ENCODE measurements around the gene HMGB3.

DNA sequence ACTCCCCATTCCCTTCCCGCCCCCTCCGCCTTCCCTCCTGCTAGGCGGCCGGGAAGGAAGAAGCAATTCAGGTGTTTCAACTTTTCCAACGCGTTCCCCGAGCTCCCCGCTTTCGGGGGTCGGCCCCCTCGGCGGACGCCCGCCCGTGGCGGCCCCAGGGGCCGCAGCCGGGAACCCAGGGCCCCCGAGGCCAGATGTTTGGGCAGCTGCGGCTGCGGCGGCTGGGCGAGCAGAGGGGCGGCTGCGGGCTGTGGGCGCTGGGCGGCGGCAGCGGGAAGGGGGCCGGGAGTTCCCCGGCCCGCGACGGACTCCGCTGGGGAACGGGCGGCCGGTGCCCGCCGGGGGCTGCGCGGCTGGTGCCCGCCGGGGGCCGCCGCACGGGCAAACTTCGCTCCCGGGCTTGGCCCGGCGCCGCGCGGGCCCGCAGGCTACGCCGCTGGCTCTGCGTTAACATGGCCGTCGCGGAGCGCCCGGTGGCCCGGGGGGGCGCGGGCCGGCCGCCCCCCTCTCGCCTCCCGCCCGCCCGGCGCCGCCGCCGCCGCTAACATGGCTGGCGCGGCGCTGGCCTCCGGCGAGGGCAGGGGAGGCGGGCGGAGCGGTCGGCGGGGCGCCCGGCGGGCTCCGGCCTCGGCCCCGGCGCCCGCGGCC, 510 bp downstream of the HMGB3 start:
- TF ChIP-seq, protein P1, sequence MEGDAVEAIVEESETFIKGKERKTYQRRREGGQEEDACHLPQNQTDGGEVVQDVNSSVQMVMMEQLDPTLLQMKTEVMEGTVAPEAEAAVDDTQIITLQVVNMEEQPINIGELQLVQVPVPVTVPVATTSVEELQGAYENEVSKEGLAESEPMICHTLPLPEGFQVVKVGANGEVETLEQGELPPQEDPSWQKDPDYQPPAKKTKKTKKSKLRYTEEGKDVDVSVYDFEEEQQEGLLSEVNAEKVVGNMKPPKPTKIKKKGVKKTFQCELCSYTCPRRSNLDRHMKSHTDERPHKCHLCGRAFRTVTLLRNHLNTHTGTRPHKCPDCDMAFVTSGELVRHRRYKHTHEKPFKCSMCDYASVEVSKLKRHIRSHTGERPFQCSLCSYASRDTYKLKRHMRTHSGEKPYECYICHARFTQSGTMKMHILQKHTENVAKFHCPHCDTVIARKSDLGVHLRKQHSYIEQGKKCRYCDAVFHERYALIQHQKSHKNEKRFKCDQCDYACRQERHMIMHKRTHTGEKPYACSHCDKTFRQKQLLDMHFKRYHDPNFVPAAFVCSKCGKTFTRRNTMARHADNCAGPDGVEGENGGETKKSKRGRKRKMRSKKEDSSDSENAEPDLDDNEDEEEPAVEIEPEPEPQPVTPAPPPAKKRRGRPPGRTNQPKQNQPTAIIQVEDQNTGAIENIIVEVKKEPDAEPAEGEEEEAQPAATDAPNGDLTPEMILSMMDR (IDR thresholded peaks at IDR 0.05), result no peak
- no peak for TF ChIP-seq POLR2AphosphoS5 (IDR thresholded peaks at IDR 0.05)
